ENCODE results near the gene SCYGR2.

- no peak for TF ChIP-seq CTCF (IDR thresholded peaks at IDR 0.05)
- no peak for TF ChIP-seq ZFX (IDR thresholded peaks at IDR 0.05; ENCODE audit: borderline replicate concordance)
Observed at GRCh38 chr2:227614740-227615139, 16.0 kb downstream of the SCYGR2 start, which contains the start of gene SCYGR3.

All from 22Rv1 (cell line).